Measurements from ENCODE around the gene ZFYVE1.

- TF ChIP-seq, protein P1, sequence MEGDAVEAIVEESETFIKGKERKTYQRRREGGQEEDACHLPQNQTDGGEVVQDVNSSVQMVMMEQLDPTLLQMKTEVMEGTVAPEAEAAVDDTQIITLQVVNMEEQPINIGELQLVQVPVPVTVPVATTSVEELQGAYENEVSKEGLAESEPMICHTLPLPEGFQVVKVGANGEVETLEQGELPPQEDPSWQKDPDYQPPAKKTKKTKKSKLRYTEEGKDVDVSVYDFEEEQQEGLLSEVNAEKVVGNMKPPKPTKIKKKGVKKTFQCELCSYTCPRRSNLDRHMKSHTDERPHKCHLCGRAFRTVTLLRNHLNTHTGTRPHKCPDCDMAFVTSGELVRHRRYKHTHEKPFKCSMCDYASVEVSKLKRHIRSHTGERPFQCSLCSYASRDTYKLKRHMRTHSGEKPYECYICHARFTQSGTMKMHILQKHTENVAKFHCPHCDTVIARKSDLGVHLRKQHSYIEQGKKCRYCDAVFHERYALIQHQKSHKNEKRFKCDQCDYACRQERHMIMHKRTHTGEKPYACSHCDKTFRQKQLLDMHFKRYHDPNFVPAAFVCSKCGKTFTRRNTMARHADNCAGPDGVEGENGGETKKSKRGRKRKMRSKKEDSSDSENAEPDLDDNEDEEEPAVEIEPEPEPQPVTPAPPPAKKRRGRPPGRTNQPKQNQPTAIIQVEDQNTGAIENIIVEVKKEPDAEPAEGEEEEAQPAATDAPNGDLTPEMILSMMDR (IDR thresholded peaks at IDR 0.05; ENCODE audit: insufficient read depth, low read length): no peak
- no peak for TF ChIP-seq POLR2AphosphoS5 (IDR thresholded peaks at IDR 0.05; ENCODE audit: low read depth)
Observed at GRCh38 chr14:72986857-72987256, 40.0 kb downstream of the ZFYVE1 start.

Data from HL-60 (cell line).